Endothelial cell of umbilical vein (primary cell): ENCODE results near the gene PAPOLA. TPM values are rescaled to one million over a fixed set of nuclear protein-coding genes. Genes with fewer than 3 reads are reported as not detected.

ENCODE experiments used
- BruUV-seq: library from RNA; stranded (reverse); fragments of 400-500 nt; replicated peaks from 2 replicates; lab custom pipeline; 2021; lab: Mats Ljungman, UMichigan
- CTCF ChIA-PET: fragments of 300-600, 350-600 bp; sonication (Branson Sonifier 250); formaldehyde crosslinking; loops from one replicate; lab custom pipeline; 2021; ENCODE audit warnings: antibody characterized with exemption, inconsistent platforms; lab: Charles Lee
- POLR2A ChIA-PET: fragments of 300-600, 350-600 bp; sonication (Branson Sonifier 250); formaldehyde crosslinking; loops from one replicate; lab custom pipeline; 2021; ENCODE audit warnings: antibody characterized with exemption, inconsistent platforms; lab: Charles Lee
- DNase-seq: peaks from one replicate; pipeline ENCODE4 v3.0.0-alpha.2; 2011; ENCODE audit warnings: low read depth, low spot score
- FAIRE-seq: peaks from 2 replicates; lab custom pipeline; 2011; peaks lifted over from hg19 to GRCh38; lab: Jason Lieb, UNC
- H2AFZ ChIP-seq: 2 replicates; pipeline ENCODE4 v1.6.0; 2012; ENCODE audit warnings: low read depth, low read length, control low read depth, inconsistent platforms
- H3K27ac ChIP-seq: 2 replicates; pipeline ENCODE4 v1.5.1; 2011; ENCODE audit warnings: low read depth, mild to moderate bottlenecking, control low read depth, low read length, moderate library complexity; ENCODE audit not compliant: insufficient read depth
- H3K27me3 ChIP-seq, 2 experiments: 2 replicates each; pipeline versions ENCODE4 v1.6.0 to v1.6.1; 2011; ENCODE audit warnings: low read length in 2 of 2, mixed read lengths in 1 of 2; ENCODE audit not compliant: control insufficient read depth in 2 of 2, insufficient read depth in 2 of 2
- H3K36me3 ChIP-seq, 2 experiments: 2 replicates in 1 of 2; 3 replicates in 1 of 2; pipeline ENCODE4 v1.5.1; 2011; ENCODE audit warnings: low read length in 2 of 2, mild to moderate bottlenecking in 1 of 2, moderate library complexity in 1 of 2; ENCODE audit not compliant: control insufficient read depth in 2 of 2, insufficient read depth in 2 of 2; ENCODE audit errors: extremely low read depth in 1 of 2
- H3K4me1 ChIP-seq: 3 replicates; pipeline ENCODE4 v1.5.1; 2011; ENCODE audit warnings: mild to moderate bottlenecking, low read length; ENCODE audit not compliant: control insufficient read depth, insufficient read depth; ENCODE audit errors: extremely low read depth
- H3K4me2 ChIP-seq: 2 replicates; pipeline ENCODE4 v1.6.1; 2011; ENCODE audit warnings: low read length, control low read depth, mixed read lengths; ENCODE audit not compliant: insufficient read depth
- H3K4me3 ChIP-seq, 3 experiments: fragments of 200-600 bp in 1 of 3; sonication (generic), shearing (Covaris generic) in 1 of 3; replicated peaks in 1 of 3; 2 replicates each; pipeline ENCODE4 v1.5.1; 2011 to 2016; ENCODE audit warnings: control low read depth in 3 of 3, low read length in 3 of 3, mild to moderate bottlenecking in 2 of 3, inconsistent platforms in 1 of 3, low read depth in 1 of 3, moderate library complexity in 1 of 3; ENCODE audit not compliant: insufficient read depth in 1 of 3
- H3K79me2 ChIP-seq: 2 replicates; pipeline ENCODE4 v1.6.0; 2012; ENCODE audit warnings: low read length, inconsistent platforms; ENCODE audit not compliant: control insufficient read depth, insufficient read depth
- H3K9ac ChIP-seq: replicated peaks from 2 replicates; pipeline ENCODE3; 2011; ENCODE audit warnings: low read length, control low read depth; ENCODE audit not compliant: insufficient read depth; ENCODE audit errors: extremely low read depth
- H3K9me1 ChIP-seq: replicated peaks from 3 replicates; pipeline ENCODE4 v1.6.0; 2011; ENCODE audit warnings: mild to moderate bottlenecking, low read length; ENCODE audit not compliant: control insufficient read depth, insufficient read depth; ENCODE audit errors: extremely low read depth
- H3K9me3 ChIP-seq: replicated peaks from 2 replicates; pipeline ENCODE4 v1.5.1; 2012; ENCODE audit warnings: low read length, inconsistent platforms; ENCODE audit not compliant: control insufficient read depth, insufficient read depth
- H4K20me1 ChIP-seq: replicated peaks from 2 replicates; pipeline ENCODE3; 2011; ENCODE audit warnings: mild to moderate bottlenecking, low read length; ENCODE audit not compliant: control insufficient read depth, insufficient read depth; ENCODE audit errors: extremely low read depth
- EZH2 ChIP-seq: IDR thresholded peaks from 2 replicates; pipeline ENCODE4 v1.6.1; 2012; ENCODE audit warnings: borderline replicate concordance, low read depth, mild to moderate bottlenecking, moderate library complexity, low read length, inconsistent platforms; ENCODE audit not compliant: severe bottlenecking
- FOS ChIP-seq: IDR thresholded peaks from 2 replicates; pipeline ENCODE4 v1.6.1; 2011; ENCODE audit warnings: mild to moderate bottlenecking, low read length, moderate library complexity, borderline replicate concordance; ENCODE audit not compliant: insufficient read depth
- GATA2 ChIP-seq: IDR thresholded peaks from 2 replicates; pipeline ENCODE4 v1.7.0; 2011; ENCODE audit warnings: low read depth, mild to moderate bottlenecking, moderate library complexity, mixed read lengths, low read length; ENCODE audit not compliant: insufficient read length, insufficient read depth
- JUN ChIP-seq: IDR thresholded peaks from 2 replicates; pipeline ENCODE4 v1.6.1; 2011; ENCODE audit warnings: borderline replicate concordance, low read depth; ENCODE audit not compliant: insufficient read length, insufficient read depth
- MYC ChIP-seq: IDR thresholded peaks from one replicate; pipeline ENCODE4 v1.6.1; 2011; ENCODE audit warnings: mild to moderate bottlenecking, low read depth, low read length
- POLR2A ChIP-seq: IDR thresholded peaks from 2 replicates; pipeline ENCODE4 v1.6.1; 2012; ENCODE audit warnings: low read depth, mild to moderate bottlenecking, control low read depth, low read length
- POLR2AphosphoS5 ChIP-seq: IDR thresholded peaks from 2 replicates; pipeline ENCODE4 v1.6.1; 2012; ENCODE audit warnings: low read depth, mild to moderate bottlenecking, control low read depth, low read length, moderate library complexity; ENCODE audit not compliant: insufficient read depth
- dilution Hi-C: fragments of 300-500 bp; cut with MboI; formaldehyde crosslinking; loops from one replicate; pipeline ENCODE4 v1.15.0; 2019; ENCODE audit warnings: low sequenced_read_pairs; ENCODE audit not compliant: extremely low pct_ligation_motif_present
- intact Hi-C: fragments of 100-400 bp; cut with micrococcal nuclease; formaldehyde crosslinking; loops from one replicate; pipeline ENCODE4 v1.10.0; 2022
- polyA plus RNA-seq, 4 experiments: library from polyadenylated mRNA; depleted of rRNA in 3 of 4; stranded (reverse) in 3 of 4; unstranded in 1 of 4; fragments of >200 nt; gene quantifications; 2 replicates each; pipeline versions ENCODE4 v1.2.1 to v1.2.3, GENCODE V29; 2011 to 2012; ENCODE audit warnings: missing spikeins in 1 of 4
- total RNA-seq: library from RNA; stranded (reverse); gene quantifications from 2 replicates; pipeline ENCODE4 v1.2.3, GENCODE V29; 2021
- TF ChIP-seq, protein P1 (sequence below): IDR thresholded peaks from 2 replicates; pipeline ENCODE4 v1.6.1; 2011; ENCODE audit not compliant: insufficient read depth, insufficient read length
- TF ChIP-seq, protein P2 (sequence below), 2 donors: IDR thresholded peaks; 1 replicate in 1 of 2; 2 replicates in 1 of 2; pipeline ENCODE4 v1.5.1; 2011; ENCODE audit warnings: low read length in 2 of 2, mild to moderate bottlenecking in 2 of 2, moderate library complexity in 2 of 2, control low read depth in 1 of 2, inconsistent platforms in 1 of 2, low read depth in 1 of 2; ENCODE audit not compliant: insufficient read depth in 1 of 2; ENCODE audit errors: extremely low read depth in 1 of 2

Gene PAPOLA
- total and polyA plus RNA-seq, 2 donors (not counting 3 experiments of a cell fraction or from before 2014, with no cell fraction given), result 75.4 to 184 TPM

DNA sequence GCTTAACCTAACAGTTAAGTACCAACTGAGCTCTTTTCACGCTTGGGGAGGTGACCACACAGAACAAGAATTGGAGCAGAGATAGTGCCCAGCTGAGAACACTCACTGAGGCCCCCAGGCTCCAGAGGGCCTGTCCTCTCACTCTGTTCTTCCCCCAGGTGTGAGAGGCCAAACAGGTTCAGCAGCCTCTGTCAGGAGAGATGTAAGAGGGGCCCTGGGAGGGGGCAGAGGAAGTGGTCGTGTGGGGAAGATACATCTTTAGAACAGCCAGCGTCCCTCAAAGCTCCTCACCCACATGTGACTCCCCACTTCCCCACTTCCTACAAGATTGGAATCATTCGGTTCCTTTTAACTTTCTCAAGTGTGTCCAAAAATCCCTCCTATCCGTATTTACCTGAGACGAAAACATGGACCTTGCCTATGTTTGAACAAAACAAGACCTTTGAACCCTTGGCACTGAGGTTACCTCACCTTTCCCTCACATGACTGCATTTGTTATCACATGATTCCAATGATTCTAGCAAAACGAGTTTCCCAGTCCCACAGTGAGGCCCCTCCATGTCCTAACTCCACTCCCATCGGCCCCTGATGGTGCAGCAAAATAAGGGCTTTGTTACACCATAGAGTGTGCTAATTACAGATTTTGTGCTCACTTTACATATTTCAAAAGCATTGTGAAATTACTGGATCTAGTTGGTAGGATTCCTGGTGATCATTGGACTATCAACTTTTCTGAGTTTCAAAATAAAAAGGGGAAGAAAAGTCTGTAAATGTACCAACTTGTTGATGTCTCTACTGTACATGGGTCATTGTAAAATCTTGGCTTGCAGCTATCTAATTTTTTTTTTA is 40.0 kb upstream of the PAPOLA start:
- no peaks in the 10 kb centered on the region for H4K20me1 ChIP-seq
- H3K9me3 ChIP-seq, result no peaks in the 10 kb centered on the region
- H3K27ac ChIP-seq, result no peak overlapping the region
- dilution Hi-C loops, result no loop called here
- TF ChIP-seq, protein P1, sequence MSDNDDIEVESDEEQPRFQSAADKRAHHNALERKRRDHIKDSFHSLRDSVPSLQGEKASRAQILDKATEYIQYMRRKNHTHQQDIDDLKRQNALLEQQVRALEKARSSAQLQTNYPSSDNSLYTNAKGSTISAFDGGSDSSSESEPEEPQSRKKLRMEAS, result no peak
- TF ChIP-seq GATA2 (no peak), POLR2AphosphoS5 (no peak), EZH2 (no peak), FOS (no peak), JUN (no peak), MYC (no peak), POLR2A (no peak)
- TF ChIP-seq, protein P2, sequence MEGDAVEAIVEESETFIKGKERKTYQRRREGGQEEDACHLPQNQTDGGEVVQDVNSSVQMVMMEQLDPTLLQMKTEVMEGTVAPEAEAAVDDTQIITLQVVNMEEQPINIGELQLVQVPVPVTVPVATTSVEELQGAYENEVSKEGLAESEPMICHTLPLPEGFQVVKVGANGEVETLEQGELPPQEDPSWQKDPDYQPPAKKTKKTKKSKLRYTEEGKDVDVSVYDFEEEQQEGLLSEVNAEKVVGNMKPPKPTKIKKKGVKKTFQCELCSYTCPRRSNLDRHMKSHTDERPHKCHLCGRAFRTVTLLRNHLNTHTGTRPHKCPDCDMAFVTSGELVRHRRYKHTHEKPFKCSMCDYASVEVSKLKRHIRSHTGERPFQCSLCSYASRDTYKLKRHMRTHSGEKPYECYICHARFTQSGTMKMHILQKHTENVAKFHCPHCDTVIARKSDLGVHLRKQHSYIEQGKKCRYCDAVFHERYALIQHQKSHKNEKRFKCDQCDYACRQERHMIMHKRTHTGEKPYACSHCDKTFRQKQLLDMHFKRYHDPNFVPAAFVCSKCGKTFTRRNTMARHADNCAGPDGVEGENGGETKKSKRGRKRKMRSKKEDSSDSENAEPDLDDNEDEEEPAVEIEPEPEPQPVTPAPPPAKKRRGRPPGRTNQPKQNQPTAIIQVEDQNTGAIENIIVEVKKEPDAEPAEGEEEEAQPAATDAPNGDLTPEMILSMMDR (IDR thresholded peaks at IDR 0.05; ENCODE audit: extremely low read depth in 1 of 2, insufficient read depth in 1 of 2, low read depth in 1 of 2, low read length in 2 of 2), result no peak
- H3K79me2 ChIP-seq, result no peaks in the 10 kb centered on the region
- ChIA-PET CTCF (no interaction called here), POLR2A (no interaction called here)
- BruUV-seq, result no TSS peak
- no peaks in the 10 kb centered on the region for H3K36me3 ChIP-seq
- no peaks in the 10 kb centered on the region for H3K4me1 ChIP-seq
- FAIRE-seq (no peak), DNase-seq (no peak)
- no peak overlapping the region for H3K9ac ChIP-seq
- intact Hi-C loops, result no loop called here
- H3K4me2 ChIP-seq, result no peak overlapping the region
- no peak overlapping the region for H3K4me3 ChIP-seq
- no peaks in the 10 kb centered on the region for H3K27me3 ChIP-seq
- no peaks in the 10 kb centered on the region for H3K9me1 ChIP-seq
- H2AFZ ChIP-seq, result no peak overlapping the region
